VCaP (cell line): Measurements from ENCODE around the gene ARTN.

Experiments
- H3K27ac ChIP-seq: fragments of 450-650 bp; 2 replicates; pipeline ENCODE4 v1.5.1; 2017
- TF ChIP-seq, protein P1 (sequence below): fragments of 450-650 bp; conservative IDR thresholded peaks from 2 replicates; pipeline ENCODE4 v1.5.1; 2017; ENCODE audit warnings: mild to moderate bottlenecking, moderate library complexity

The ARTN gene

DNA sequence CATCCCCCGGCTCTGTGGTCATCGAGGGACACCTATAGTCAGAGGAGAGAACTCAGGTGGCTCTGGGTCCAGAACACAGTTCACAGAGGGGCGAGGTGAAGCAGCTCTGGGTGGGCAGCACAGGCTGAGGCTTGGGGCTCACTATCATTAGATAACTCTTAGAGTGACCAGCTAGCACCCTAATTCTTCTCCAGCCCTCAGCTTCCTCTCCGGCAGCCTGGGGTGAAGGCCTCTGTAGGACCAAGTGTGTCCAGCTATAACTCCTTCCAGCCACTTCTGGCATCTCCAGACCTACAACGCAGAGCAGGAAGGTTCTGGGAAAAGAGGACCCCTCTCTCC is 1.4 kb downstream of the ARTN start:
- TF ChIP-seq, protein P1, sequence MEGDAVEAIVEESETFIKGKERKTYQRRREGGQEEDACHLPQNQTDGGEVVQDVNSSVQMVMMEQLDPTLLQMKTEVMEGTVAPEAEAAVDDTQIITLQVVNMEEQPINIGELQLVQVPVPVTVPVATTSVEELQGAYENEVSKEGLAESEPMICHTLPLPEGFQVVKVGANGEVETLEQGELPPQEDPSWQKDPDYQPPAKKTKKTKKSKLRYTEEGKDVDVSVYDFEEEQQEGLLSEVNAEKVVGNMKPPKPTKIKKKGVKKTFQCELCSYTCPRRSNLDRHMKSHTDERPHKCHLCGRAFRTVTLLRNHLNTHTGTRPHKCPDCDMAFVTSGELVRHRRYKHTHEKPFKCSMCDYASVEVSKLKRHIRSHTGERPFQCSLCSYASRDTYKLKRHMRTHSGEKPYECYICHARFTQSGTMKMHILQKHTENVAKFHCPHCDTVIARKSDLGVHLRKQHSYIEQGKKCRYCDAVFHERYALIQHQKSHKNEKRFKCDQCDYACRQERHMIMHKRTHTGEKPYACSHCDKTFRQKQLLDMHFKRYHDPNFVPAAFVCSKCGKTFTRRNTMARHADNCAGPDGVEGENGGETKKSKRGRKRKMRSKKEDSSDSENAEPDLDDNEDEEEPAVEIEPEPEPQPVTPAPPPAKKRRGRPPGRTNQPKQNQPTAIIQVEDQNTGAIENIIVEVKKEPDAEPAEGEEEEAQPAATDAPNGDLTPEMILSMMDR, result peak; percentile 9; the same call in 1 of the 2 replicates
- H3K27ac ChIP-seq, result peak overlapping the region; percentile 95

DNA sequence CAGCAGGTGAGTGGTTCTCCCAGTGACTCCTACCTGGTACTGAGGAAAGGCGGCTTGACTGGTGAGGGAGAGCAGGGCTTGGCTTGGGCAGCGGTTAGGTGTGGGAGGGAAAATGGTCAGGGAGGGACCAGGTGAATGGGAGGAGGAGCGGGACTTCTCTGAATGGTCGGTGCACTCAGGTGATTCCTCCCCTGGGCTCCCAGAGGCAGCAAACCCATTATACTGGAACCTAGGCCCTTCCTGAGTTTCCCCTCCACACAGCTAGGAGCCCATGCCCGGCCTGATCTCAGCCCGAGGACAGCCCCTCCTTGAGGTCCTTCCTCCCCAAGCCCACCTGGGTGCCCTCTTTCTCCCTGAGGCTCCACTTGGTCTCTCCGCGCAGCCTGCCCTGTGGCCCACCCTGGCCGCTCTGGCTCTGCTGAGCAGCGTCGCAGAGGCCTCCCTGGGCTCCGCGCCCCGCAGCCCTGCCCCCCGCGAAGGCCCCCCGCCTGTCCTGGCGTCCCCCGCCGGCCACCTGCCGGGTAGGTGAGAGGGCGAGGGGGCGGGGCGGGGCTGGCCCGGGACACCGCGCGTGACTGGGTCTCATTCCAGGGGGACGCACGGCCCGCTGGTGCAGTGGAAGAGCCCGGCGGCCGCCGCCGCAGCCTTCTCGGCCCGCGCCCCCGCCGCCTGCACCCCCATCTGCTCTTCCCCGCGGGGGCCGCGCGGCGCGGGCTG is 2.3 kb downstream of the ARTN start:
- TF ChIP-seq, protein P1, result no peak

GRCh38 chr1:43936431-43937151 is 3.0 kb downstream of the ARTN start:
- TF ChIP-seq, protein P1, result peak; percentile 61
- peak overlapping the region; percentile 95 for H3K27ac ChIP-seq

More for the DNA sequence above, 2.3 kb downstream of the ARTN start:
- H3K27ac ChIP-seq, result peak overlapping the region; percentile 95

DNA sequence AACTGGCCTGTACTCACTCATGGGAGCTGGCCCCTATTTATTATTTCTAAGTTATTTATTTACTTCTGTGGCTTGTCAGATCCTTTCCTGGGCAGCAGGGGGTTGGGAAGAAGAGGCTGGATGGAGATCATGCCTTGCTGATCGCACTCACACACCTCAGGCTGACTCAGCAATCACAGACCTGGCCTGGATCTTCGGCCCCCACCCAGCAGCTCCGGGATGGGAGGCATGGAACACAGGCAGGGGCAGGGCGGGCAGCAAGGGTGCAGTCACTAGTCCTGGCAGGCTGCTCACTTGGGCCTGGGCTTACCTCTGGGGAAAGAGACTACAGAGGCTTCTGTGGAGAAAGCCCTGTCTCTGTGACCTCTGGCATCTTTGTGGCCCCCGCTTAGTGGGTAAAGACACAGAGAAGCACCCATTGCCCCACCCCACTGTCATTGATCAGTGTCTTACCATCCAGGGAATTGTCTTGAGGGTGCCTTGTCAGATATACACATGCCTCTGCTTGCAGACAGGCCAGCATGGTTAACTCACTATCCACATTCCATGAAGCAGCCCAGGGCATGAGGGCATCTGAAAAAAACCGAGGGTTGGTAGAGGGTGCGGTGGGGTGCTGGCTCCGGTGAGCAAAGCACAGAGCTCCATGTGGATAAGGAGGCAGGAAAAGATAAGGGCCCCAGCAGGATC is 3.7 kb downstream of the ARTN start:
- peak overlapping the region; percentile 95 for H3K27ac ChIP-seq
- TF ChIP-seq, protein P1, result no peak

GRCh38 chr1:43938383-43938782 is 4.8 kb downstream of the ARTN start:
- no peak overlapping the region for H3K27ac ChIP-seq
- TF ChIP-seq, protein P1, result no peak

DNA sequence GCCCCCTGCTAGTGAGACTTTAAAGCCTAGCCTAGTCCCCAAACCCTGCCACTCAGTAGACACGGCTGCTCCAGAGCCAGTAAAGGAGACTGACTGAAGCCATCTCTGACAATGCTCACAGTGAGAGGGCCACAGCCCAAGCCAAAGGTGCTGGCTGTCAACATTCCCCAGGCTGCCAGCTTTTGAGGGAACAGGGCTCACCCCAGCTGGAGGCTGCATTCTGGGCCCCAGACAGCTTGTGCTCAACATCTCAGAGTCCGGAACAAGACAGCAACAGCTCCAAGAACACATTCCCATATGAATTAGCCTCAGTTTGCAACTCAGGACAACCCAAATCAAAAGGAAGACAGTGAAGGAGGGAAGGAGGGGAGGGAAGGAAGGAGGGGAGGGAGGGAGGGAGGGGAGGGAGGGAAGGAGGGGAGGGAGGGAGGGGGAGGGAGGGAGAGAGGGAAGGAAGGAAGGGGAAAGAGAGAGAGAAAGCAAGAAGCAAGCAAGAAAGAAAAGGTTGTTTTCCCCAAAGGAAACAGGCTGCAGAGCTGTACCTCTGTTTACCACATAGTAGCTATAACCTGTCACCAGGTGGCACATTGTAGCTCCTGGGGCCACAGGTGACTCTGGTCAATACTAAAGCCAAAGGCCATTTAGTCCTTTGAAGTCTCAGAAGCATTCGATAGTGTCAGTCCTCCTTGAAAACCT is 5.4 kb downstream of the ARTN start:
- no peak overlapping the region for H3K27ac ChIP-seq

More for the DNA sequence above, 5.4 kb downstream of the ARTN start:
- TF ChIP-seq, protein P1, result no peak
